ENCODE measurements around the gene DIABLO.
"Not testable (repeated sequence)": the region's sequence is repeated elsewhere in the genome, so short reads cannot be mapped to it uniquely, and the experiment has no call there.

The DIABLO gene

GRCh38 chr12:122207391-122207790 is 18.5 kb downstream of the DIABLO start:
- no peak for TF ChIP-seq CTCF (IDR thresholded peaks at IDR 0.05; ENCODE audit: extremely low read depth, missing control alignments)
- no peak for DNase-seq (ENCODE audit: low spot score)

DNA sequence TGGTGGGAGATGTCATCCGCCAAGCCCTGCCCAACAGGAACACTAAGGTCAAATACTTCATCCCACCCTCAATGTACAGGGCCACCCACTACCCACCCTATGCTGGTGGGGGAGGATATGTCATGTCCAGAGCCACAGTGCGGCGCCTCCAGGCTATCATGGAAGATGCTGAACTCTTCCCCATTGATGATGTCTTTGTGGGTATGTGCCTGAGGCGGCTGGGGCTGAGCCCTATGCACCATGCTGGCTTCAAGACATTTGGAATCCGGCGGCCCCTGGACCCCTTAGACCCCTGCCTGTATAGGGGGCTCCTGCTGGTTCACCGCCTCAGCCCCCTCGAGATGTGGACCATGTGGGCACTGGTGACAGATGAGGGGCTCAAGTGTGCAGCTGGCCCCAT is 18.9 kb downstream of the DIABLO start:
- DNase-seq (ENCODE audit: low spot score), result no peak
- TF ChIP-seq CTCF (IDR thresholded peaks at IDR 0.05; ENCODE audit: extremely low read depth, missing control alignments), result no peak

DNA sequence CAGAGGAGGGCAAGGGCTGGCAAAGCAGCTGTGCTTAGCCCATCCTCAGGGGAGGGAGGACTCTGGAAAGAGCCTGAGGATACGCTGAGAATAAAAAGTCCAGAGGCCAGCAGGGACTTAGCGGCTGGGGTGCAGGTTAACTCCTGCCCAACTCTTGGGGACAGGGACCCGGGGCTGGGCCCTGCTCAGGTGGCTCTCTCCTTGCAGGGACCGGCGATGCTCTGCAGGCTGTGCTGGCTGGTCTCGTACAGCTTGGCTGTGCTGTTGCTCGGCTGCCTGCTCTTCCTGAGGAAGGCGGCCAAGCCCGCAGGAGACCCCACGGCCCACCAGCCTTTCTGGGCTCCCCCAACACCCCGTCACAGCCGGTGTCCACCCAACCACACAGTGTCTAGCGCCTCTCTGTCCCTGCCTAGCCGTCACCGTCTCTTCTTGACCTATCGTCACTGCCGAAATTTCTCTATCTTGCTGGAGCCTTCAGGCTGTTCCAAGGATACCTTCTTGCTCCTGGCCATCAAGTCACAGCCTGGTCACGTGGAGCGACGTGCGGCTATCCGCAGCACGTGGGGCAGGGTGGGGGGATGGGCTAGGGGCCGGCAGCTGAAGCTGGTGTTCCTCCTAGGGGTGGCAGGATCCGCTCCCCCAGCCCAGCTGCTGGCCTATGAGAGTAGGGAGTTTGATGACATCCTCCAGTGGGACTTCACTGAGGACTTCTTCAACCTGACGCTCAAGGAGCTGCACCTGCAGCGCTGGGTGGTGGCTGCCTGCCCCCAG is 19.6 kb downstream of the DIABLO start:
- DNase-seq (ENCODE audit: low spot score), result no peak
- no peak for TF ChIP-seq CTCF (IDR thresholded peaks at IDR 0.05; ENCODE audit: extremely low read depth, missing control alignments)

- no peak for TF ChIP-seq CTCF (IDR thresholded peaks at IDR 0.05; ENCODE audit: extremely low read depth, missing control alignments)
- DNase-seq (ENCODE audit: low spot score), result no peak
These were observed 20.6 kb downstream of the DIABLO start for GRCh38 chr12:122205053-122205925.

GRCh38 chr12:122204167-122205052 is 21.4 kb downstream of the DIABLO start:
- no peak for TF ChIP-seq CTCF (IDR thresholded peaks at IDR 0.05; ENCODE audit: extremely low read depth, missing control alignments)
- DNase-seq (ENCODE audit: low spot score), result peak; percentile 38

- no peak for TF ChIP-seq CTCF (IDR thresholded peaks at IDR 0.05; ENCODE audit: extremely low read depth, missing control alignments)
- peak; percentile 84 for DNase-seq (ENCODE audit: low spot score)
These were observed 22.3 kb downstream of the DIABLO start, which contains the start of gene B3GNT4 for GRCh38 chr12:122203301-122204166. B3GNT4 (plus strand) TSS chr12:122203709; CDS start chr12:122204619, 910 bp downstream.

DNA sequence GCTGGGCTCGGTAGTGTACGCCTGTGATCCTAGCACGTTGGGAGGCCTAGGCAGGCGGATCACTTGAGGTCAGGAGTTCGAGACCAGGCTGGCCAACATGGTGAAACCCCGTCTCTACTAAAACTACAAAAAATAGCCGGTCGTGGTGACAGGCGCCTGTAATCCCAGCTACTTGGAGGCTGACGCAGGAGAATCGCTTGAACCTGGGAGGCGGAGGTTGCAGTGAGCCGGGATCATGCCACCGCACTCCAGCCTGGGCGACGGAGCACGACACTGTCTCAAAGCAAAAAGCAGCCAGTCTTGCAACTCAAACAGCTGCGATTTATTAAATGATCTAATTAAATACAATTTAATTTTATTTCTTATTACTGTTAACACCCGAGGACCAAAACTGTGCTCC is 23.0 kb downstream of the DIABLO start:
- not testable (repeated sequence) for DNase-seq (ENCODE audit: low spot score)

Data from GM20000 (cell line).